ENCODE data around the gene ITPK1.

The ITPK1 gene

DNA sequence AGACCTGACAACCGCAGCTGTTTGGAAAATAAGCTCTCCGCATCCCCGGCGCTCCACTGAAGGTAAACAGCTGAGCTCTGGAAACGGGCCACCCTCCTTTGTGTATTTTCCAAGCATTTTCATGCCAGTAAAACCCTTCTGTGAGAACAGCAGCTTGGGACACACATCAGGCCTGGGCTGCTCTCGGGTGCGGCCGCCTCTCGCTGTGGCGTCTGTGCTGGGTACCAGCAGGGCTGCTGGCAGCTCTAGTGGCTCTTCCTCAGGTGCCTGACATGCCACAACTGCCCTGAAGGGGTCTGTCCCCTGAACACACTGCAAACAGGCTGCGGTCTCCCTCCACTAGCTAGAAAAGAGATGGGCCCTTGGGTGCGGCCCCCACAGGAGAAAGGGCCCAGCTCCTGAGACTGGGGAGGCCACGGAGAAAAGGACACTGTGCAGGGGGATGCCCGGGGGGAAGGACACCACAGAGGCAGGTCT, 96.3 kb downstream of the ITPK1 start:
- ATAC-seq, result no peak; the same call in 2 of the 3 replicates
- TF ChIP-seq ZNF565 (CRISPR knock-in tag; conservative IDR thresholded peaks at IDR 0.05; ENCODE audit: low read depth), result no peak
- TF ChIP-seq OSR1 (CRISPR knock-in tag; IDR thresholded peaks at IDR 0.05), result no peak

DNA sequence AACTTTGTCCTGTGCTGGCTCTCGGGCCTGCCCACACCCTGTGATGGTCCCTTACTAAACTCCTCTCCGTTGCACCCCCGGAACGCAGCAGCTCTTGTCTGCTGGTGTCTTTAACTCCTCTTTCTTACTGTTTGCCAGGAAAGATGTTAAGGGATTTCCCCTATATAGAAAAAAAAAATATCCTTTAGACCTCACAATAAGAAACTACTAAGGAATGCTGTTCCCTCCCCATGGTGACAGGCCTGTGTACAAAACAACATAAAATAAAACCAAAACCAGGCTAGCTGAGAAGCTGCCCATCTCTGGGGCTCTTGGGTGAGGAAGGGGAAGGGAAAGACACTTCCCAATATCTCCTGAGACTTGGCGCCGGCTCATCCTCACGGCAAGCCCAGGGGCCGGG, 97.4 kb downstream of the ITPK1 start:
- TF ChIP-seq, protein P1, sequence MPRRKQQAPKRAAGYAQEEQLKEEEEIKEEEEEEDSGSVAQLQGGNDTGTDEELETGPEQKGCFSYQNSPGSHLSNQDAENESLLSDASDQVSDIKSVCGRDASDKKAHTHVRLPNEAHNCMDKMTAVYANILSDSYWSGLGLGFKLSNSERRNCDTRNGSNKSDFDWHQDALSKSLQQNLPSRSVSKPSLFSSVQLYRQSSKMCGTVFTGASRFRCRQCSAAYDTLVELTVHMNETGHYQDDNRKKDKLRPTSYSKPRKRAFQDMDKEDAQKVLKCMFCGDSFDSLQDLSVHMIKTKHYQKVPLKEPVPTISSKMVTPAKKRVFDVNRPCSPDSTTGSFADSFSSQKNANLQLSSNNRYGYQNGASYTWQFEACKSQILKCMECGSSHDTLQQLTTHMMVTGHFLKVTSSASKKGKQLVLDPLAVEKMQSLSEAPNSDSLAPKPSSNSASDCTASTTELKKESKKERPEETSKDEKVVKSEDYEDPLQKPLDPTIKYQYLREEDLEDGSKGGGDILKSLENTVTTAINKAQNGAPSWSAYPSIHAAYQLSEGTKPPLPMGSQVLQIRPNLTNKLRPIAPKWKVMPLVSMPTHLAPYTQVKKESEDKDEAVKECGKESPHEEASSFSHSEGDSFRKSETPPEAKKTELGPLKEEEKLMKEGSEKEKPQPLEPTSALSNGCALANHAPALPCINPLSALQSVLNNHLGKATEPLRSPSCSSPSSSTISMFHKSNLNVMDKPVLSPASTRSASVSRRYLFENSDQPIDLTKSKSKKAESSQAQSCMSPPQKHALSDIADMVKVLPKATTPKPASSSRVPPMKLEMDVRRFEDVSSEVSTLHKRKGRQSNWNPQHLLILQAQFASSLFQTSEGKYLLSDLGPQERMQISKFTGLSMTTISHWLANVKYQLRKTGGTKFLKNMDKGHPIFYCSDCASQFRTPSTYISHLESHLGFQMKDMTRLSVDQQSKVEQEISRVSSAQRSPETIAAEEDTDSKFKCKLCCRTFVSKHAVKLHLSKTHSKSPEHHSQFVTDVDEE (CRISPR knock-in tag; IDR thresholded peaks at IDR 0.05), result no peak
- no peak for TF ChIP-seq TOX (CRISPR knock-in tag; IDR thresholded peaks at IDR 0.05; ENCODE audit: borderline replicate concordance)
- no peak for TF ChIP-seq GLIS3 (CRISPR knock-in tag; IDR thresholded peaks at IDR 0.05)
- TF ChIP-seq, protein P2, sequence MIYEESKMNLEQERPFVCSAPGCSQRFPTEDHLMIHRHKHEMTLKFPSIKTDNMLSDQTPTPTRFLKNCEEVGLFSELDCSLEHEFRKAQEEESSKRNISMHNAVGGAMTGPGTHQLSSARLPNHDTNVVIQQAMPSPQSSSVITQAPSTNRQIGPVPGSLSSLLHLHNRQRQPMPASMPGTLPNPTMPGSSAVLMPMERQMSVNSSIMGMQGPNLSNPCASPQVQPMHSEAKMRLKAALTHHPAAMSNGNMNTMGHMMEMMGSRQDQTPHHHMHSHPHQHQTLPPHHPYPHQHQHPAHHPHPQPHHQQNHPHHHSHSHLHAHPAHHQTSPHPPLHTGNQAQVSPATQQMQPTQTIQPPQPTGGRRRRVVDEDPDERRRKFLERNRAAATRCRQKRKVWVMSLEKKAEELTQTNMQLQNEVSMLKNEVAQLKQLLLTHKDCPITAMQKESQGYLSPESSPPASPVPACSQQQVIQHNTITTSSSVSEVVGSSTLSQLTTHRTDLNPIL (CRISPR knock-in tag; IDR thresholded peaks at IDR 0.05; ENCODE audit: low read depth), result no peak
- no peak for TF ChIP-seq ISL1 (CRISPR knock-in tag; IDR thresholded peaks at IDR 0.05)
- no peak for TF ChIP-seq ZNF8 (CRISPR knock-in tag; IDR thresholded peaks at IDR 0.05)
- no peak for TF ChIP-seq ARNTL (CRISPR knock-in tag; IDR thresholded peaks at IDR 0.05; ENCODE audit: borderline replicate concordance, low read depth)
- no peak for TF ChIP-seq ZNF565 (CRISPR knock-in tag; conservative IDR thresholded peaks at IDR 0.05; ENCODE audit: low read depth)
- TF ChIP-seq ZC3H10 (CRISPR knock-in tag; IDR thresholded peaks at IDR 0.05), result no peak
- TF ChIP-seq, protein P3, sequence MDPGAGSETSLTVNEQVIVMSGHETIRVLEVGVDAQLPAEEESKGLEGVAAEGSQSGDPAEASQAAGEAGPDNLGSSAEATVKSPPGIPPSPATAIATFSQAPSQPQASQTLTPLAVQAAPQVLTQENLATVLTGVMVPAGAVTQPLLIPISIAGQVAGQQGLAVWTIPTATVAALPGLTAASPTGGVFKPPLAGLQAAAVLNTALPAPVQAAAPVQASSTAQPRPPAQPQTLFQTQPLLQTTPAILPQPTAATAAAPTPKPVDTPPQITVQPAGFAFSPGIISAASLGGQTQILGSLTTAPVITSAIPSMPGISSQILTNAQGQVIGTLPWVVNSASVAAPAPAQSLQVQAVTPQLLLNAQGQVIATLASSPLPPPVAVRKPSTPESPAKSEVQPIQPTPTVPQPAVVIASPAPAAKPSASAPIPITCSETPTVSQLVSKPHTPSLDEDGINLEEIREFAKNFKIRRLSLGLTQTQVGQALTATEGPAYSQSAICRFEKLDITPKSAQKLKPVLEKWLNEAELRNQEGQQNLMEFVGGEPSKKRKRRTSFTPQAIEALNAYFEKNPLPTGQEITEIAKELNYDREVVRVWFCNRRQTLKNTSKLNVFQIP (CRISPR knock-in tag; IDR thresholded peaks at IDR 0.05; ENCODE audit: borderline replicate concordance, low read depth), result no peak
- TF ChIP-seq, protein P4, sequence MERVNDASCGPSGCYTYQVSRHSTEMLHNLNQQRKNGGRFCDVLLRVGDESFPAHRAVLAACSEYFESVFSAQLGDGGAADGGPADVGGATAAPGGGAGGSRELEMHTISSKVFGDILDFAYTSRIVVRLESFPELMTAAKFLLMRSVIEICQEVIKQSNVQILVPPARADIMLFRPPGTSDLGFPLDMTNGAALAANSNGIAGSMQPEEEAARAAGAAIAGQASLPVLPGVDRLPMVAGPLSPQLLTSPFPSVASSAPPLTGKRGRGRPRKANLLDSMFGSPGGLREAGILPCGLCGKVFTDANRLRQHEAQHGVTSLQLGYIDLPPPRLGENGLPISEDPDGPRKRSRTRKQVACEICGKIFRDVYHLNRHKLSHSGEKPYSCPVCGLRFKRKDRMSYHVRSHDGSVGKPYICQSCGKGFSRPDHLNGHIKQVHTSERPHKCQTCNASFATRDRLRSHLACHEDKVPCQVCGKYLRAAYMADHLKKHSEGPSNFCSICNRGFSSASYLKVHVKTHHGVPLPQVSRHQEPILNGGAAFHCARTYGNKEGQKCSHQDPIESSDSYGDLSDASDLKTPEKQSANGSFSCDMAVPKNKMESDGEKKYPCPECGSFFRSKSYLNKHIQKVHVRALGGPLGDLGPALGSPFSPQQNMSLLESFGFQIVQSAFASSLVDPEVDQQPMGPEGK (CRISPR knock-in tag; IDR thresholded peaks at IDR 0.05; ENCODE audit: borderline replicate concordance), result no peak
- TF ChIP-seq ZFP30 (CRISPR knock-in tag; IDR thresholded peaks at IDR 0.05), result no peak
- TF ChIP-seq, protein P5, sequence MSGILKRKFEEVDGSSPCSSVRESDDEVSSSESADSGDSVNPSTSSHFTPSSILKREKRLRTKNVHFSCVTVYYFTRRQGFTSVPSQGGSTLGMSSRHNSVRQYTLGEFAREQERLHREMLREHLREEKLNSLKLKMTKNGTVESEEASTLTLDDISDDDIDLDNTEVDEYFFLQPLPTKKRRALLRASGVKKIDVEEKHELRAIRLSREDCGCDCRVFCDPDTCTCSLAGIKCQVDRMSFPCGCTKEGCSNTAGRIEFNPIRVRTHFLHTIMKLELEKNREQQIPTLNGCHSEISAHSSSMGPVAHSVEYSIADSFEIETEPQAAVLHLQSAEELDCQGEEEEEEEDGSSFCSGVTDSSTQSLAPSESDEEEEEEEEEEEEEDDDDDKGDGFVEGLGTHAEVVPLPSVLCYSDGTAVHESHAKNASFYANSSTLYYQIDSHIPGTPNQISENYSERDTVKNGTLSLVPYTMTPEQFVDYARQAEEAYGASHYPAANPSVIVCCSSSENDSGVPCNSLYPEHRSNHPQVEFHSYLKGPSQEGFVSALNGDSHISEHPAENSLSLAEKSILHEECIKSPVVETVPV (CRISPR knock-in tag; IDR thresholded peaks at IDR 0.05), result no peak
- TF ChIP-seq ESRRG (CRISPR knock-in tag; IDR thresholded peaks at IDR 0.05), result no peak
- TF ChIP-seq CSDC2 (CRISPR knock-in tag; IDR thresholded peaks at IDR 0.05), result no peak
- no peak for TF ChIP-seq OSR1 (CRISPR knock-in tag; IDR thresholded peaks at IDR 0.05)
- ATAC-seq, result no peak

DNA sequence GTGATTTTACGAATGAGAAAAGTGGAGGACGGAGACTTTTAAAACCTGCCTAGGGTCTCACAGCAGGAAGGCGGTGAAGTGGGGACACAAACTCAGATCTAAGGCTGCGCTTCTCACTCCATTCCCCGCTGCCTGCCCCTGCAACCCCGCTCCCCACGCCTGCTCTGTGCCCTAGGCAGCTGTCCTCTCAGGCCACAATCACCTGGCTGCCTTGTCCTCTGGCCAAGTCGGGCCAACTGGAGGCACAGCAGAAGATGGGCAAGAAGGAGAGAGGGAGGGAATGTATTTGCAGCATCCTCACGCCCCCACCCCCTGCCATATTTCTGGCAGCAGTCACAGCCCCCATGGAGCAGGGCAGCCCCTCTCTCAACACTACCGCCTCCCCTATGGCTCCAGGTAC, 97.8 kb downstream of the ITPK1 start:
- TF ChIP-seq, protein P4 (CRISPR knock-in tag; IDR thresholded peaks at IDR 0.05; ENCODE audit: borderline replicate concordance), result no peak
- TF ChIP-seq GLIS3 (CRISPR knock-in tag; IDR thresholded peaks at IDR 0.05) (no peak), OSR1 (CRISPR knock-in tag; IDR thresholded peaks at IDR 0.05) (no peak)

More for the DNA sequence above, 97.8 kb downstream of the ITPK1 start:
- ATAC-seq, result no peak
